Thymus (tissue), 11 donors: Measurements from ENCODE around the gene ZNF678. TPM values are rescaled to one million over a fixed set of nuclear protein-coding genes. Genes with fewer than 3 reads are reported as not detected.
"Not testable (repeated sequence)": the region's sequence is repeated elsewhere in the genome, so short reads cannot be mapped to it uniquely, and the experiment has no call there.

ENCODE experiments used
- DNase-seq, 9 donors: peaks; one replicate each; pipeline ENCODE4 v3.0.0-alpha.2; 2013; ENCODE audit warnings: low spot score in 9 of 9, low read depth in 6 of 9, missing footprints in 1 of 9
- H3K27ac ChIP-seq, 2 donors: one replicate each; pipeline ENCODE4 v1.5.1; 2013; ENCODE audit warnings: control low read depth in 1 of 2, low read depth in 1 of 2, low read length in 1 of 2, mild to moderate bottlenecking in 1 of 2, moderate library complexity in 1 of 2
- H3K27me3 ChIP-seq, 2 donors: one replicate each; pipeline ENCODE4 v1.5.1; 2013; ENCODE audit warnings: low read length in 1 of 2; ENCODE audit not compliant: control insufficient read depth in 2 of 2, insufficient read depth in 1 of 2
- H3K36me3 ChIP-seq, 2 donors: one replicate each; pipeline ENCODE4 v1.5.1; 2013; ENCODE audit warnings: low read length in 1 of 2, mild to moderate bottlenecking in 1 of 2, moderate library complexity in 1 of 2; ENCODE audit not compliant: control insufficient read depth in 2 of 2, insufficient read depth in 2 of 2
- H3K4me1 ChIP-seq, 2 donors: one replicate each; pipeline ENCODE4 v1.5.1; 2013; ENCODE audit warnings: low read length in 2 of 2; ENCODE audit not compliant: control insufficient read depth in 2 of 2, insufficient read depth in 2 of 2
- H3K4me3 ChIP-seq, 2 donors: one replicate each; pipeline ENCODE4 v1.5.1; 2013; ENCODE audit warnings: low read length in 2 of 2, control low read depth in 1 of 2, mild to moderate bottlenecking in 1 of 2
- H3K9me3 ChIP-seq, 2 donors: one replicate each; pipeline ENCODE4 v1.5.1; 2013; ENCODE audit warnings: low read length in 1 of 2, mild to moderate bottlenecking in 1 of 2; ENCODE audit not compliant: control insufficient read depth in 2 of 2, insufficient read depth in 1 of 2
- WGBS: extraction: QIAGEN DNeasy Blood & Tissue Kit; methylation state at CpG from one replicate; pipeline ENCODE4 v1.1.7; 2013; 5-methylcytosine and 5-hydroxymethylcytosine counted together
- polyA plus RNA-seq: library from polyadenylated mRNA; stranded (reverse); fragments of 200-250 nt; gene quantifications from one replicate; pipeline ENCODE4 v1.2.3, GENCODE V29; 2013
- total RNA-seq: library from RNA; stranded (reverse); fragments of 120-200 nt; gene quantifications from one replicate; pipeline ENCODE4 v1.2.4, GENCODE V29; 2013
- donor health status: healthy.

Gene ZNF678
- total and polyA plus RNA-seq, 2 donors: 2.3 to 11.6 TPM

DNA sequence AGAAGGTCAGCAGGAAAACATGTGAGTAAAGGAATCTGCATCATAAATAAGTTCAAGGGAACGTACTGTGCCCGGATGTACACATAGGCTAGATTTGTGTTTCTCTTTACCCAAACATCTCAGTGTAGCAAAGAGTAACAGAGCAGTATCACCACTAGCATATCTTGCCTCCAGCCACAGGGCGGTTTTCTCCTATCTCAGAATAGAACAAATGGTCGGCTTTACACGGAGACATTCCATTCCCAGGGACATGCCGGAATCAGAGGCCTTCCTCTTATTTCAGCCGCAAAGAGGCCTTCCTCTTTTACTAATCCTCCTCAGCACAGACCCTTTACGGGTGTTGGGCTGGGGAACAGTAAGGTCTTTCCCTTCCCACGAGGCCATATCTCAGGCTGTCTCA lies 42.9 kb downstream of the ZNF678 start:
- 94% methylated on average over 9 of the region's 9 CpGs for WGBS
- peaks cover 0 to 23% of the 10 kb centered on the region in 2 donors for H3K9me3 ChIP-seq
- DNase-seq: not testable (repeated sequence)

DNA sequence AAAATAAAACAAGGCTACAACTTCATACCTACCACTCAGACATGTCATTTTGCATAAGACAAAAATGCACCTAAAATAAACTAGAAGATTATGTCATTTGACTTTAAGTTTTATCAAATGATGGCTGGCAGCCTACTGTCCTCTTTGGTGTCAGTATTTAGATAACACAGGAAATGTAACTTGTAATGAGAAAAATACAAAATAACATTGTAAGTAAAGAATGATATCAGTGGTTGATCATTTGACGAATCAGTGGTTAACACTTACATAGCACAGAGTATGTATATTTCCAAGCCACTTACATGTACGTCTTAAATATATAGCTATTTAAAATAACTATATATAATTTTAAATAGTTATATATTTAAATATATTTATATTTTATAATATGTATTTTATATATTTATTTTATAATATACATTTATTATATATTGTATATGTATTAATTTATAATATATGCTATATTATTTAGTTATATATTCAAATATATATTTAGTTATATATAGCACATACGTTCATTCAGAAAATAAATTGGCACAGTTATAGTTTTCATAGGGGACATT lies 44.1 kb downstream of the ZNF678 start:
- WGBS: 98% methylated on average over 3 of the region's 3 CpGs
- no peak for DNase-seq
- peaks cover 2 to 20% of the 10 kb centered on the region in 2 donors for H3K9me3 ChIP-seq

More for the DNA sequence above, 42.9 kb downstream of the ZNF678 start:
- H3K27ac ChIP-seq, H3K4me1 ChIP-seq, H3K27me3 ChIP-seq, H3K4me3 ChIP-seq, H3K36me3 ChIP-seq: not testable (repeated sequence)

DNA sequence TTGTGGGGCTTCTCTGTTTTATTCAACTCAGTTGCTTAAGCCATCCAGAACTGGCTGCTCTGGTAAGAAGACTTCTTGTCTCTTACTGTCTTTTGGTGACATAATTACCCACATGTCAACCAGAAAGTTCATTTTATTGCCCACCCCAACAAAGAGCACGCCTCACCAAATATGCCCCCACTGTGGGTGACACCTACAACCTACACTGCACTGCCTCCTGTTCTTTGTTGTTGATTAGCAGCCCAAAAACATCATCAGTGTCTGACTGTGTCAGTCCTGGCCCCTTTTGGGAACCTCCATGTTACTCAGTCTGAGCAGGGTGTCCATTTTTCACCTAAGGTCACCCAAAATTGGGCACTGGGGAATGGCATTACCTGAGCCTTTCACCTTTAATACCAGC lies 49.3 kb downstream of the ZNF678 start:
- WGBS: 98% methylated on average over 1 of the region's 1 CpG
- no peaks in the 10 kb centered on the region for H3K27me3 ChIP-seq
- peaks cover 4 to 10% of the 10 kb centered on the region in 2 donors for H3K9me3 ChIP-seq
- H3K4me3 ChIP-seq: no peak overlapping the region
- no peaks in the 10 kb centered on the region for H3K4me1 ChIP-seq
- no peak overlapping the region for H3K27ac ChIP-seq
- DNase-seq: no peak
- H3K36me3 ChIP-seq: no peaks in the 10 kb centered on the region

More for the DNA sequence above, 44.1 kb downstream of the ZNF678 start:
- Histone ChIP-seq H3K4me3 (no peak overlapping the region), H3K4me1 (no peaks in the 10 kb centered on the region), H3K27ac (no peak overlapping the region), H3K36me3 (no peaks in the 10 kb centered on the region), H3K27me3 (no peaks in the 10 kb centered on the region)

DNA sequence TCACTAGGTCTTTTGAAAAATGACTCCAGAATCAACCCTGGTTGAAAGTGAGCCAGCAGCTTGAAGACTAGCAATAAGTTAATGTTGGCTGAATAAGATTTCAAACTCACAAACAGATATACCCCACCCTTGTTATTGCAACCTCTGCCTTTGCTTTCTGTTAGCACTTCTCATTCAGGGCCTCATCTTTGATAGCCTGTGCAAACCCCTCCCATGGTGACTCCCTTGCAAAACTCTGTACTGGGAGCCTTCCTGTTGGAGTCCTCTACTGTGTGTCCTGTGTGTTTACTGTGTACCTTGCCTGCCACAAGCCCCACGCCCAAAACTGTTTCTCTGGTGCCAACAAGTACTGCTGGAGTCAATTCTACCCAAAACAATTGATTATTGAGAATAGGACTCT lies 50.2 kb downstream of the ZNF678 start:
- Histone ChIP-seq H3K36me3 (no peaks in the 10 kb centered on the region), H3K9me3 (peaks cover 4 to 16% of the 10 kb centered on the region in 2 donors)

DNA sequence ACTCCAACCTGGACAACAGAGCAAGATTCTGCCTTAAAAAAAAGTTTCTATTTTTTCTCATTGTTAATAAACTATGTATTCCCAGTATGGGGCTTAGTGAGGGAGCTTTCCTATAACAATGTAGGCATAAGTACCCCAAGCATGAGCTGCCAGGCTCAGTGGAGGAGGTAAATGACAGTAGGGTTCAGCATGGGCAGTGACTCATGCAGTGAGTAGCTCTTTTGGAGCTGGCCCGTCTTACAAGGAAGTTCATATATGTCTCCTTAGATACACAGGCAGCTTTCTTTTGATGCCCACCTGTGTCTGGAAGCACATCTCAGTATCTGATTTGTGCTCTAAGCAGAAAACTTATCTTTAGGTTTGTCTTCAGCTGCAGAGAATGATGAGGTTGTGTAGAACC lies 57.9 kb downstream of the ZNF678 start:
- Histone ChIP-seq H3K27me3 (no peaks in the 10 kb centered on the region), H3K4me1 (no peaks in the 10 kb centered on the region), H3K27ac (no peak overlapping the region), H3K36me3 (no peaks in the 10 kb centered on the region), H3K4me3 (no peak overlapping the region), H3K9me3 (peaks cover 3 to 30% of the 10 kb centered on the region in 2 donors)
- WGBS: 100% methylated on average over 1 of the region's 1 CpG
- DNase-seq: no peak

More for the DNA sequence above, 50.2 kb downstream of the ZNF678 start:
- Histone ChIP-seq H3K27me3 (no peaks in the 10 kb centered on the region), H3K4me1 (no peaks in the 10 kb centered on the region), H3K4me3 (no peak overlapping the region), H3K27ac (no peak overlapping the region)
- DNase-seq: no peak
- WGBS: 96% methylated on average over 1 of the region's 1 CpG

DNA sequence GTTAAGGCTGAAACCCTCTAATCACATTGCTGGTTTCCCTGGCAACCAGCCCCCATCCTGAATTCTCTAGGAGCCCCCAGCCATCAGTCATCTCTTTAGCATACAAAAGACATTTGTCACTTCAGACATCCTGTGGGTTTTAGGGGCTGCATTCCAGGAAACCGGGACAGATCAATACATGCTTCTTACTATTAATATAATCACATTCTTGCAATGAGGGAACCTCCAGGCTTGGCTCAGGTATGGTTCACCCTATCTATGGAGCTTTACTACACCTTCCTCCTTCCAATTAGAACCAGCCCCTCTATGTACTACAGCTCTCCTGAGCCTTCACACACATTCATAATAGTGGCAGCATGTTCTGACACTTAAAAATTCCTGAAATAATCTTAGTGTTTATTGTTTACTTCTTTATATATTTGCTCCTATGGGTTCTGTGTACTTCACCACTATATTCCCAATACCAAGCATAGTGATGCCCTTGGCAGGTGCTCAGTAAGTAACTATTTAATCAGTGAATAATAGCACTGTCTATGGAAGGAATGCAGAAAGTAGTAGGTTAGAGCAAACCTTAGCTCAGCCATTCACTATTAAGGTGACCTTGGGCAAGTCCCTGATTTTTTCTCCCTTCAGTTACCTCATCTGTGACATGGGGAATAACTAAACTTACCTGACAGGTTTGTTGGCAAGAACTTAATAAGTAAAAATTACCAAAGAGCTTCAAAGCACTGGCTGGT lies 59.6 kb downstream of the ZNF678 start:
- Histone ChIP-seq H3K27me3 (no peaks in the 10 kb centered on the region), H3K4me3 (no peak overlapping the region), H3K27ac (no peak overlapping the region), H3K9me3 (peaks cover 3 to 23% of the 10 kb centered on the region in 2 donors), H3K4me1 (no peaks in the 10 kb centered on the region), H3K36me3 (no peaks in the 10 kb centered on the region)
- DNase-seq: no peak
- WGBS: 88% methylated on average over 1 of the region's 1 CpG

DNA sequence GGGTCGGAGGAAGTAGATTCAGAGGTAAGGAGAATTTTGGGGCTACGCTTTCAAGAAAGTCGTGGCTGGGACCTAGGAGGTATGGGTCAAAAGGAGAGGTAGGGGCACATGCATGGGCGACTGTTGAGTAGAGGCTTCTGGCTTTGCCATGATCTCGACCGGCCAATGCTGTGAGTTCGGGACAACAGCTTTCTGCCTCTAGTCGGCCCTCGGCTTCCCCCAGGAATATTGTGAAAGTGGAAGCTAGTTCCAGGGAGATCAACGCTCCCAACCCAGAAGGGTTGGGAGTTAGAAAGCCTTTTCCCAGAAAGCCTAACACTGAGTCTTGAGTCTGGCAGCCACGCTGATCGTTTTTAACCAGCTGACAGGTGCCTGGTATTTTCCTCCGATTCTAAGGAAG lies 69.0 kb downstream of the ZNF678 start:
- Histone ChIP-seq H3K4me3 (no peak overlapping the region), H3K4me1 (no peaks in the 10 kb centered on the region), H3K9me3 (peaks cover 6 to 46% of the 10 kb centered on the region in 2 donors), H3K27me3 (no peaks in the 10 kb centered on the region), H3K27ac (no peak overlapping the region), H3K36me3 (peaks cover 0 to 3% of the 10 kb centered on the region in 2 donors)
- WGBS: 94% methylated on average over 13 of the region's 13 CpGs
- DNase-seq: no peak

DNA sequence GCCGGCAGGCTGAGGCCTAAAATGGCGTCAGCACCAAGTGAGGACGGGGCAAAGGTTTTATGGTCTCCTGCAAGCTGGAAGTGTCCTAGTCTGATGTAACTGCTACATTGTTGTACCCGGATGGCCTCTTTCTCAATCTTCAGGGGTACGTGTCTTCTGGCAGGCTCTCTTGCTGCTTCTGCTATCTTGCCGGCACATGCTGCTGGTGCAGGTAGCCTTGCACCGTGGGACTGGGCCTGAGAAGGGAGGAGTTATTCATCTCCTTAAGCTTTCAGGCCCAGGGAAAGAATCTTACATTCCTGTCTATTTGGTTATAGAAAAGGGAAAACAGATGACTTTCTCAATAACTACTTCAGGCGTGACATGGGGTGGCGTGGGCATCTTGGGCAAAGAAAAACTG lies 72.2 kb downstream of the ZNF678 start:
- H3K4me3 ChIP-seq: no peak overlapping the region
- WGBS: 99% methylated on average over 9 of the region's 9 CpGs
- no peaks in the 10 kb centered on the region for H3K4me1 ChIP-seq
- H3K27me3 ChIP-seq: no peaks in the 10 kb centered on the region
- H3K27ac ChIP-seq: no peak overlapping the region
- no peak for DNase-seq
- peaks cover 10 to 74% of the 10 kb centered on the region in 2 donors for H3K9me3 ChIP-seq
- peaks cover 0 to 3% of the 10 kb centered on the region in 2 donors for H3K36me3 ChIP-seq

DNA sequence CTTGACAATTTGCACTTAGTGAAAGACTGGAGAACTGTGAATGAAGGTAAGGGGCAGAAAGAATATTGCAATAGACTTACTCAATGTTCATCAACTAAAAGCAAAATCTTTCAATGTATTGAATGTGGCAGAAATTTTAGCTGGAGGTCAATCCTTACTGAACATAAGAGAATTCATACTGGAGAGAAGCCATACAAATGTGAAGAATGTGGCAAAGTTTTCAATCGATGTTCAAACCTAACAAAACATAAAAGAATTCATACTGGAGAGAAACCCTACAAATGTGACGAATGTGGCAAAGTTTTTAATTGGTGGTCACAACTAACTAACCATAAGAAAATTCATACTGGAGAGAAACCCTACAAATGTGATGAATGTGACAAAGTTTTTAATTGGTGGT lies 91.1 kb downstream of the ZNF678 start:
- H3K27me3 ChIP-seq: no peaks in the 10 kb centered on the region

More for the DNA sequence above, 91.1 kb downstream of the ZNF678 start:
- 98% methylated on average over 2 of the region's 2 CpGs for WGBS
- no peaks in the 10 kb centered on the region for H3K4me1 ChIP-seq
- no peak for DNase-seq
- H3K4me3 ChIP-seq: no peak overlapping the region
- peaks cover 5 to 8% of the 10 kb centered on the region in 2 donors for H3K9me3 ChIP-seq
- no peak overlapping the region for H3K27ac ChIP-seq
- peaks cover 12 to 13% of the 10 kb centered on the region in 2 donors for H3K36me3 ChIP-seq
